IPS-15b (cell line): ENCODE data around the gene MAP4K4.
"Not testable (repeated sequence)": the region's sequence is repeated elsewhere in the genome, so short reads cannot be mapped to it uniquely, and the experiment has no call there.

ENCODE experiments used
- H3K27me3 ChIP-seq: one replicate; pipeline ENCODE4 v1.6.1; 2013; ENCODE audit warnings: low read length; ENCODE audit not compliant: control insufficient read depth, insufficient read depth
- H3K36me3 ChIP-seq: one replicate; pipeline ENCODE4 v1.6.1; 2013; ENCODE audit warnings: low read length; ENCODE audit not compliant: control insufficient read depth, insufficient read depth
- H3K4me1 ChIP-seq: one replicate; pipeline ENCODE4 v1.6.1; 2013; ENCODE audit warnings: mild to moderate bottlenecking, low read length; ENCODE audit not compliant: control insufficient read depth, insufficient read depth
- H3K4me3 ChIP-seq: one replicate; pipeline ENCODE4 v1.5.1; 2013; ENCODE audit warnings: low read depth, low read length
- H3K9ac ChIP-seq: one replicate; pipeline ENCODE4 v1.6.1; 2013; ENCODE audit warnings: low read depth, mild to moderate bottlenecking, low read length
- H3K9me3 ChIP-seq: one replicate; pipeline ENCODE4 v1.6.1; 2013; ENCODE audit warnings: mild to moderate bottlenecking, low read length; ENCODE audit not compliant: control insufficient read depth, insufficient read depth

MAP4K4 gene

GRCh38 chr2:101935764-101936163, 238.3 kb downstream of the MAP4K4 start:
- H3K9me3 ChIP-seq, H3K36me3 ChIP-seq, H3K9ac ChIP-seq, H3K27me3 ChIP-seq, H3K4me1 ChIP-seq, H3K4me3 ChIP-seq: not testable (repeated sequence)

GRCh38 chr2:101942851-101943250, 245.3 kb downstream of the MAP4K4 start:
- H3K9me3 ChIP-seq: no peaks in the 10 kb centered on the region
- no peaks in the 10 kb centered on the region for H3K4me1 ChIP-seq
- H3K9ac ChIP-seq: no peak overlapping the region
- H3K27me3 ChIP-seq: no peaks in the 10 kb centered on the region
- H3K36me3 ChIP-seq: no peaks in the 10 kb centered on the region
- no peak overlapping the region for H3K4me3 ChIP-seq
